Psoas muscle (tissue), 8 donors: ENCODE results near the gene GAL3ST1. TPM values are rescaled to one million over a fixed set of nuclear protein-coding genes. Genes with fewer than 3 reads are reported as not detected.

Source experiments
- ATAC-seq, 4 donors: fragments of 200-7000 bp; cut with Tn5 transposase; one replicate each; pipeline ENCODE4 v1.9.1; 2020; ENCODE audit warnings: moderate library complexity in 3 of 4, mild to moderate bottlenecking in 2 of 4
- DNase-seq, 2 donors: peaks; one replicate each; pipeline ENCODE4 v3.0.0-alpha.2; 2020
- H3K27ac ChIP-seq: fragments of 200-600 bp; one replicate; pipeline ENCODE4 v1.8.0; 2022
- H3K27me3 ChIP-seq, 3 donors: fragments of 200-600 bp in 1 of 3; one replicate each; pipeline versions ENCODE4 v1.6.1 to v1.8.0; 2013 to 2022; ENCODE audit warnings: low read length in 2 of 3, mild to moderate bottlenecking in 2 of 3, moderate library complexity in 1 of 3; ENCODE audit not compliant: insufficient read depth in 3 of 3
- H3K36me3 ChIP-seq, 2 donors: fragments of 200-600 bp in 1 of 2; one replicate each; pipeline versions ENCODE4 v1.6.1 to v1.8.0; 2013 to 2022; ENCODE audit warnings: low read depth in 1 of 2, mild to moderate bottlenecking in 1 of 2, moderate library complexity in 1 of 2; ENCODE audit not compliant: insufficient read depth in 1 of 2
- H3K4me1 ChIP-seq: fragments of 200-600 bp; one replicate; pipeline ENCODE4 v1.8.0; 2022
- H3K4me3 ChIP-seq: fragments of 200-600 bp; one replicate; pipeline ENCODE4 v1.8.0; 2022; ENCODE audit warnings: mild to moderate bottlenecking
- H3K9me3 ChIP-seq: fragments of 200-600 bp; one replicate; pipeline ENCODE4 v1.8.0; 2022
- WGBS, 3 donors: extraction: QIAGEN DNeasy Blood & Tissue Kit; methylation state at CpG; one replicate each; pipeline versions ENCODE4 v1.1.6 to v1.1.7; 2013; 5-methylcytosine and 5-hydroxymethylcytosine counted together
- intact Hi-C, 2 donors: fragments of 100-400 bp; cut with DNase I; formaldehyde crosslinking; loops; one replicate each; pipeline versions ENCODE4 v1.11.0 to v1.14.2; 2022
- polyA plus RNA-seq, 3 donors: library from polyadenylated mRNA; stranded (reverse); fragments of 200-250 nt; gene quantifications; one replicate each; pipeline ENCODE4 v1.2.3, GENCODE V29; 2013
- total RNA-seq, 4 donors: library from RNA; stranded (reverse); fragmentation: NEBNext Ultra II Directional in 2 of 4; extraction: Animal tissue kit (Norgen Biotek cat#: 25700) in 2 of 4; gene quantifications; one replicate each; pipeline versions ENCODE4 v1.2.1 to v1.2.4, GENCODE V29; 2021 to 2023
- TF ChIP-seq, protein P1 (sequence below): fragments of 200-600 bp; IDR thresholded peaks from one replicate; pipeline ENCODE4 v1.8.0; 2022; ENCODE audit warnings: antibody characterized with exemption
- donor health status: healthy with polysubstance abuse.
- donor health status: DM: no; HTN: no; CAD: no; lungs with moderate emphysema.
- donor health status: Bipolar disorder and iron deficiency.
- donor health status: healthy.
- donor health status: DM: yes; HTN: yes; CAD: no.
- donor health status: DM: no; HTN: no; CAD: no.
- donor health status: DM: no; HTN: no; CAD: no.
- donor health status: DM: yes; HTN: yes; CAD: no.

The GAL3ST1 gene
- total and polyA plus RNA-seq, 7 donors: 0.21 to 2.7 (median 0.80) TPM

DNA sequence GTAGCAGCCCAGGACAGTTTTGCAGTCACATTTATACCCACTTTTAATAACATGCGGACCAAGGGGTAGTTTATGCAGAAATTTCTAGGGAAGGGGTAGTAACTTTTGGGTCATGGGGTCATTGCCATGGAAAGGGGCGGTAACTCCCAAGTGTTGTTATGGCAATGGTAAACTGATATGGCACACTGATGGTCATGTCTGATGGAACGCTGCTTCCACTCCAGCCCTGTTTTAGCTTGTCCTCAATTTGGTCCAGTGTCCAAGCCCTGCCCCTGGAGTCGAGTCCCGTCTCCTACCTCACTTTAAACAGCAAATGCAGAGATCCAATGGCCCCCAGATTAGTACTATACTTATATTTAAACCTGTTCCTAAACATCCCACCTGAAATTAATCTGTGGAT, 57.7 kb downstream of the GAL3ST1 start:
- 56 to 69% (median 59%) methylated on average over 5 of the region's 5 CpGs for WGBS, 3 donors
- intact Hi-C loops: loop anchor here in 1 of 2 donors (10.0 kb wide), 1 partner anchor 58 kb away; the partner anchor contains the start of gene GAL3ST1

DNA sequence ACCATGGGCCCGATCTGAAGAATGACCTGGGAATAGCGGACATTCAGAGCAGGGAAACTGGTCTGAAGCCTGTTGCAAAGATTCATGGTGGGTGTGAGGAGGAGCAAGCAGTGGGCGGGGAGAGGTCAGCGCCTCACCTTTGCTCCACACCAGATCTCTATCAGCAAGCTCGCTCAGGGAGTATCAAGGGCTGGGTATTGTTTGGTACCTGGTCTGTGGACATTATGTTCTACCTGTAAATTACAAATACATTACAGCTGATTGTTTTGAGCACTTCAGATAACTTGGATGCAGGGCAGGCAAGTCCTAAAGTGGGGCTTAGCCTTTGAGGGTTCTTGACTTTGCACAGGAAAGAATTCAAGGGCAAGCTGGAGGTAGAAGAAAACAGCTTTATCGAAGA, 58.2 kb downstream of the GAL3ST1 start:
- Histone ChIP-seq H3K27me3 (no peaks in the 10 kb centered on the region), H3K27ac (no peak overlapping the region), H3K4me3 (no peak overlapping the region), H3K36me3 (no peaks in the 10 kb centered on the region), H3K4me1 (no peaks in the 10 kb centered on the region), H3K9me3 (no peaks in the 10 kb centered on the region)
- intact Hi-C loops: loop anchor here in 1 of 2 donors (10.0 kb wide), 1 partner anchor 59 kb away; the partner anchor contains the start of gene GAL3ST1
- ATAC-seq (no peak), DNase-seq (no peak)
- TF ChIP-seq, protein P1, sequence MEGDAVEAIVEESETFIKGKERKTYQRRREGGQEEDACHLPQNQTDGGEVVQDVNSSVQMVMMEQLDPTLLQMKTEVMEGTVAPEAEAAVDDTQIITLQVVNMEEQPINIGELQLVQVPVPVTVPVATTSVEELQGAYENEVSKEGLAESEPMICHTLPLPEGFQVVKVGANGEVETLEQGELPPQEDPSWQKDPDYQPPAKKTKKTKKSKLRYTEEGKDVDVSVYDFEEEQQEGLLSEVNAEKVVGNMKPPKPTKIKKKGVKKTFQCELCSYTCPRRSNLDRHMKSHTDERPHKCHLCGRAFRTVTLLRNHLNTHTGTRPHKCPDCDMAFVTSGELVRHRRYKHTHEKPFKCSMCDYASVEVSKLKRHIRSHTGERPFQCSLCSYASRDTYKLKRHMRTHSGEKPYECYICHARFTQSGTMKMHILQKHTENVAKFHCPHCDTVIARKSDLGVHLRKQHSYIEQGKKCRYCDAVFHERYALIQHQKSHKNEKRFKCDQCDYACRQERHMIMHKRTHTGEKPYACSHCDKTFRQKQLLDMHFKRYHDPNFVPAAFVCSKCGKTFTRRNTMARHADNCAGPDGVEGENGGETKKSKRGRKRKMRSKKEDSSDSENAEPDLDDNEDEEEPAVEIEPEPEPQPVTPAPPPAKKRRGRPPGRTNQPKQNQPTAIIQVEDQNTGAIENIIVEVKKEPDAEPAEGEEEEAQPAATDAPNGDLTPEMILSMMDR: no peak
- WGBS, 3 donors: 88 to 94% (median 94%) methylated on average over 6 of the region's 6 CpGs

More for the DNA sequence above, 57.7 kb downstream of the GAL3ST1 start:
- H3K4me3 ChIP-seq: no peak overlapping the region
- no peaks in the 10 kb centered on the region for H3K36me3 ChIP-seq
- H3K9me3 ChIP-seq: no peaks in the 10 kb centered on the region
- DNase-seq: no peak
- H3K27me3 ChIP-seq: no peaks in the 10 kb centered on the region
- no peaks in the 10 kb centered on the region for H3K4me1 ChIP-seq
- H3K27ac ChIP-seq: no peak overlapping the region
- TF ChIP-seq, protein P1: no peak
- ATAC-seq: no peak

DNA sequence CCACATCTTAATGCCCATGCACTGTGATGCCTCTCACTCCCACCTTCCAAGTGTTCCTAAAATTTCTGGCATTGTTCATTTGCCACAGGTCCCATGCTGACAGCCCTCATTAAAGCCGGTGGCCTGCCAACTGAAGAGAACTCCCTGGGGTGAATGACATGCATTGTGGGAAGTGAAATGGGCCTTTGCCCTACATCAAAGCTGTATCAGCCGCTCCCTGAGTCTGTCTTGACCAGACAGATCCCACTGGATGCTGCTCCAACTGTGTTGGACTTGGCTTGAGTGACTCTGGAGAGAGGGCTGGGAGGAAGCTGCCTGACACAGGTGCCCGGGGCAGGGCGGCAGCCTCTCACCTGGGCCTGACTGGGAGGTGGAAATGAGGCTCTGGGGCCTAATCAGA, 60.2 kb downstream of the GAL3ST1 start:
- peaks cover 0 to 3% (median 0%) of the 10 kb centered on the region in 3 donors for H3K27me3 ChIP-seq
- no peak overlapping the region for H3K4me3 ChIP-seq
- H3K27ac ChIP-seq: no peak overlapping the region
- intact Hi-C loops: loop anchor here in 1 of 2 donors (10.0 kb wide), 1 partner anchor 61 kb away; the partner anchor contains the start of gene GAL3ST1
- DNase-seq (no peak), ATAC-seq (no peak)
- H3K4me1 ChIP-seq: no peaks in the 10 kb centered on the region
- H3K9me3 ChIP-seq: no peaks in the 10 kb centered on the region
- 68 to 81% (median 81%) methylated on average over 4 of the region's 4 CpGs for WGBS, 3 donors
- TF ChIP-seq, protein P1: no peak
- no peaks in the 10 kb centered on the region for H3K36me3 ChIP-seq

DNA sequence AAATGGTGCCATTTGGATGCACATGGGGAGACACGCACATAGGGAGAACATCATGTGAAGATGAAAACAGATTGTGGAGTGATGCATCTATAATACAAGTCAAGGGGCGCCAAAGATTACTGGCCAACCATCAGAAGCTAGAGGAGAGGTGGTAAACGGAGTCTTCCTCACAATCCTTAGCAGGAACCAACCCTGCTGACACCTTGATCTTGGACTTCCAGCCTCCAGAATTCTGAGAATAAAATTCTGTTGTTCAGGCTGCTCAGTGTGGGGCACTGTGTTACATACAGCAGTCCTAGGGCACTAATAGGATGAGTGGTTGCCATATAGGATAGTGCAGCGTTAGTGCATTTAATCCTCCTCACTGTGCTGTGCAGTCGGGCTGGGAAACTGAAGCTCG, 61.0 kb downstream of the GAL3ST1 start:
- H3K36me3 ChIP-seq: no peaks in the 10 kb centered on the region
- 88 to 94% (median 91%) methylated on average over 6 of the region's 6 CpGs for WGBS, 3 donors
- TF ChIP-seq, protein P1: no peak
- H3K27me3 ChIP-seq: peaks cover 0 to 11% (median 0%) of the 10 kb centered on the region in 3 donors
- H3K27ac ChIP-seq: no peak overlapping the region
- intact Hi-C loops: loop anchor here in 1 of 2 donors (10.0 kb wide), 1 partner anchor 61 kb away; the partner anchor contains the start of gene GAL3ST1
- no peak for ATAC-seq
- no peaks in the 10 kb centered on the region for H3K4me1 ChIP-seq
- no peaks in the 10 kb centered on the region for H3K9me3 ChIP-seq
- DNase-seq: no peak
- H3K4me3 ChIP-seq: no peak overlapping the region

DNA sequence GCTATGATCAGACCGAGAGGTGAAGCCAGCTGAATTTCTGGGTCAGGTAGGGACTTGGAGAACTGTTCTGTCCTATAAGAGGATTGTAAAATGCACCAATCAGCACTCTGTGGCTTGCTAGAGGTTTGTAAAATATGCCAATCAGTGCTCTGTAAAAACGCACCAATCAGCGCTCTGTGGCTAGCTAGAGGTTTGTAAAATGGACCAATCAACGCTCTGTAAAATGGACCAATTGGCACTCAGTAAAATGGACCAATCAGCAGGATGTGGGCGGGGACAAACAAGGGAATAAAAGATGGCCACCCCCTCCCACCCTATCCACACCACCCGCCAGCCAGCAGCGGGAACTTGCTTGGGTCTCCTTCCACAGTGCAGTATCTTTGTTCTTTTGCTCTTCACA, 62.6 kb downstream of the GAL3ST1 start:
- no peak overlapping the region for H3K27ac ChIP-seq
- DNase-seq (no peak), ATAC-seq (no peak)
- H3K36me3 ChIP-seq: no peaks in the 10 kb centered on the region
- WGBS, 3 donors: 83 to 89% (median 86%) methylated on average over 7 of the region's 7 CpGs
- H3K9me3 ChIP-seq: no peaks in the 10 kb centered on the region
- TF ChIP-seq, protein P1: no peak
- peaks cover 0 to 26% (median 0%) of the 10 kb centered on the region in 3 donors for H3K27me3 ChIP-seq
- intact Hi-C loops: loop anchor here in 1 of 2 donors (10.0 kb wide), 1 partner anchor 63 kb away; the partner anchor contains the start of gene GAL3ST1
- no peaks in the 10 kb centered on the region for H3K4me1 ChIP-seq
- H3K4me3 ChIP-seq: no peak overlapping the region
